Measurements from ENCODE around the gene POLE3.
"Not testable (repeated sequence)": the region's sequence is repeated elsewhere in the genome, so short reads cannot be mapped to it uniquely, and the experiment has no call there.

The POLE3 gene

DNA sequence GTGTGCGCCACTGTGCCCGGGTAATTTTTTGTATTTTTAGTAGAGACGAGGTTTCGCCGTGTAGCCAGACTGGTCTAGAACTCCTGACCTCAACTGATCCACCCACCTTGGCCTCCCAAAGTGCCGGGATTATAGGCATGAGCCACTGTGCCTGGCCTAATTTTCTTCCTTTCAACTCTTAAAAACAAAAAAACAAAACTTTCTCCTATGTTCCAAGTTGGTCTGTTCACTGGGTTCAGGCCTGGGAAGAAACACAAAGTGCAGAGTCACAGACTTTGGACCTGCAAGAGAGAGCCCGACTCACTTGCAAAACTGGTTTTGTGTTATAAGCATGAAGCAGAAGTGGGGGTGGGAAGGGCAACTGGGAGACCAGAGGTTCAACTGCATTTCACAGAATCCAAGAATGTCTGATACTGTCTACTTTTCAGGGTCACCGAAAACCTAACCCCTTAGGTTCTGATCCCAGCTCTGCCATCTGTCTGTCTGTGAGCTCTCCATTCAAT, 28.5 kb downstream of the POLE3 start (continued):
- TF ChIP-seq ZC3H10 (CRISPR knock-in tag; IDR thresholded peaks at IDR 0.05) = no peak
- TF ChIP-seq, protein P1, sequence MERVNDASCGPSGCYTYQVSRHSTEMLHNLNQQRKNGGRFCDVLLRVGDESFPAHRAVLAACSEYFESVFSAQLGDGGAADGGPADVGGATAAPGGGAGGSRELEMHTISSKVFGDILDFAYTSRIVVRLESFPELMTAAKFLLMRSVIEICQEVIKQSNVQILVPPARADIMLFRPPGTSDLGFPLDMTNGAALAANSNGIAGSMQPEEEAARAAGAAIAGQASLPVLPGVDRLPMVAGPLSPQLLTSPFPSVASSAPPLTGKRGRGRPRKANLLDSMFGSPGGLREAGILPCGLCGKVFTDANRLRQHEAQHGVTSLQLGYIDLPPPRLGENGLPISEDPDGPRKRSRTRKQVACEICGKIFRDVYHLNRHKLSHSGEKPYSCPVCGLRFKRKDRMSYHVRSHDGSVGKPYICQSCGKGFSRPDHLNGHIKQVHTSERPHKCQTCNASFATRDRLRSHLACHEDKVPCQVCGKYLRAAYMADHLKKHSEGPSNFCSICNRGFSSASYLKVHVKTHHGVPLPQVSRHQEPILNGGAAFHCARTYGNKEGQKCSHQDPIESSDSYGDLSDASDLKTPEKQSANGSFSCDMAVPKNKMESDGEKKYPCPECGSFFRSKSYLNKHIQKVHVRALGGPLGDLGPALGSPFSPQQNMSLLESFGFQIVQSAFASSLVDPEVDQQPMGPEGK (CRISPR knock-in tag; IDR thresholded peaks at IDR 0.05; ENCODE audit: borderline replicate concordance) = no peak

DNA sequence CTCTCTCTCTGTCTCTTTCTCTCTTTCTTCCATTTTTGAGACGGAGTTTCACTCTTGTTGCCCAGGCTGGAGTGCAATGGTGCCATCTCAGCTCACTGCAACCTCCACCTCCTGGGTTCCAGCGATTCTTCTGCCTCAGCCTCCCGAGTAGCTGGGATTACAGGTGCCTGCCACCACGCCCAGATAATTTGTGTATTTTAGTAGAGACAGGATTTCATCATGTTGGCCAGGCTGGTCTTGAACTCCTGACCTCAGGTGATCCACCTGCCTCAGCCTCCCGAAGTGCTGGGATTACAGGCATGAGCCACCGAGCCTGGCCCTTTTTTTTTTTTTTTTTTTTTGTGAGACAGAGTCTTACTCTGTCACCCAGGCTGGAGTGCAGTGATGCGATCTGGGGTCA, 29.0 kb downstream of the POLE3 start:
- not testable (repeated sequence) for ATAC-seq

DNA sequence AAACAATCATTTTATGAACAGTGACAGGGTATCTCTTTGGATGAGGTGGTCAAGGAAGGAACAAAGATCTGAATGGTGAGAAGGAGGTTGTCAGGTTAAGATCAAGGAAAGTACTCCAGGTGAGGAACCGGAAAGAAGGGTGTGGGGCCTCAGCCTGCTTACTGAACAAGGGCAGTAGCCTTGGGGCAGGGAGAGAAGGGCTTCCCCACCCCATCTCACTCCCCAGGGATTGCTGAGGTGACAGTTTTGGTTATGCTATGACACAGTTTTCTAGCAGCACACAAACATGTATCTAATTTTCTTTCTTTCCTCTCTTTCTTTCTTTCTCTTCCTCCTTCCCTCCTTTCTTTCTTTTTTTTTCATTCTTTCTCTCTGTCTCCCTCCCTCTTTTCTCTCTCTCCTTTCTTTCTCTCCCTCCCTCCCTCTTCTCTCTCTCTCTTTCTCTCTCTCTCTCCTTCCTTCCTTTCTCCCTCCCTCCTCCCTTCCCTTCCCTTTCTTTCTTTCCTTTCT, 29.6 kb downstream of the POLE3 start:
- TF ChIP-seq ARNTL (CRISPR knock-in tag; IDR thresholded peaks at IDR 0.05; ENCODE audit: borderline replicate concordance, low read depth) (no peak), RARB (CRISPR knock-in tag; IDR thresholded peaks at IDR 0.05) (no peak), SNAI2 (CRISPR knock-in tag; IDR thresholded peaks at IDR 0.05) (no peak)
- ATAC-seq = no peak

DNA sequence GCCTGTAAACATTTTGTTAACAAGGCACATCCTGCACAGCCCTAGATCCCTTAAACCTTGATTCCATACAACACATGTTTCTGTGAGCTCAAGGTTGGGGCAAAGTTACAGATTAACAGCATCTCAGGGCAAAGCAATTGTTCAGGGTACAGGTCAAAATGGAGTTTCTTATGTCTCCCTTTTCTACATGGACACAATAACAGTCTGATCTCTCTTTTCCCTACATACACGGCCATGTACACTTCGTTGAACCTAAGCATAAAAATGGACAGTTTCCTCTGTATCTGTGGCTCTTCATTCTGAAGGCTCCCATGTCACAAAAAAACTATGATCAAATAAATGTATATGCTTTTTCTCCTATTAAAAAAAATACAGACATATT, 30.7 kb downstream of the POLE3 start:
- ATAC-seq = not testable (repeated sequence)

DNA sequence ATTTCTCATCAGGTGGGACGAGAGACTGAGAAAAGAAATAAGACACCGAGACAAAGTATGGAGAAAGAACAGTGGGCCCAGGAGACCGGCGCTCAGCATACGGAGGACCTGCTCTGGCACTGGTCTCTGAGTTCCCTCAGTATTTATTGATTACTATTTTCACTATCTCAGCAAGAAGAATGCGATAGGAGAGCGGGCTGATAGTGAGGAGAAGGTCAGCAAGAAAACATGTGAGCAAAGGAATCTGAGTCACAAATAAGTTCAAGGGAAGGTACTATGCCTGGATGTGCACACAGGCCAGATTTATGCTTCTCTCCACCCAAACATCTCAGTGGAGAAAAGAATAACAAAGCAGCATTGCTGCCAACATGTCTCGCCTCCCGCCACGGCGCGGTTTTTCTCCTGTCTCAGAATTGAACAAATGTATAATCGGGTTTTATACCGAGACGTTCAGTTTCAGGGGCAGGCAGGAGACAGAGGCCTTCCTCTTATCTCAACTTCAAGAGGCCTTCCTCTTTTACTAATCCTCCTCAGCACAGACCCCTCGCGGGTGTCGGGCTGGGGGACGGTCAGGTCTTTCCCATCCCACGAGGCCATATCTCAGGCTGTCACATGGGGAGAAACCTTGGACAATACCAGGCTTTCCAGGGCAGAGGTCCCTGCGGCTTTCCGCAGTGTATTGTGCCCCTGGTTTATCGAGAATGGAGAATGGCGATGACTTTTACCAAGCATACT, 31.2 kb downstream of the POLE3 start:
- ATAC-seq = not testable (repeated sequence)

DNA sequence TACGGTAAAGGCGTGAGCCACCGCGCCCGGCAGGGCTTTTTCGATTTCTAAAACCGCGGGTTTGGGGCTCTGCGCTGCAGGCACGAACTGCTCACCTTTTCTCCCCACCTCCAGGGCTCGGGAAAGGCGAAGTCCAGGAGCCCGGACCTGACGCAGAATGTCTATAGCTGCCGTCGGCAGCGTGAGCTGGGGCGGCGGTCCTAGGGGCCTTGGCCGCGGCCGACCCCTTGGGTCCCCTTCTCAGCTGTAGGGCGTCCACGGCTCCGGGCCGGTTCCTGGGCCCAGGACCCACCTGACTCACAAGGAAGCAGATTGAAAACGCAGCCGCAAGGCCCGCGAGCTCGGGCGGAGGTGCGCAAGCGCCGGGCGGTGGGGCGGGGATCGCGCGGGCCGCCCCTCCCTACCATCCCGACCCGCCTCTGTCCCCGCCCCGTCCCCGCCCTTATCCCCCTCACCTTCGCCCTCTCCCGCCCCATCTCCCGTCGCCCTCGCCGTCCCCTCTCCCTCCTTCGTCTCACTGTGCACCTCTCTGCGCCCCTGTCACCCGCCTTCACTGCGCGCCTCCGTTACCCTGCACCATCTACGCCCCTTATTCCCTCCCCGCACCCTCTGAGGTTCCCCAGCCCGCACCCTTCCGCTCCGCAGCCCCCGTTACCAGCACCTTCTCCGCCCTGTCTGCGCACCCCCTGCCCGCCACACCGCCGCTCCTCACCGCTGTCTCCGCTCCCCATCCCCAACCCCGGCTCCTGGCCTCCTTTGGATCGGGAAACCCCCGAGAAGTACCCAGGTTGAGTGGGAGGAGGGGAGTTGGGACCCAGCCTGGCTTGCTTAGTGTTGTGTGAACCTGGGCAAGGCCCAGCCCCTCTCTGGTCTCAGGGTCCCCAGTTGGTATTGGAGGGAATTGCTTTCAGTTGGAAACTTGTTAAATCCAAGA, 33.6 kb downstream of the POLE3 start, which contains the start of gene HDHD3:
Gene HDHD3, minus strand, starts transcription at position 353 of the 934 bp plus-strand sequence. CDS start 2,632 bp downstream, outside the sequence.
- TF ChIP-seq ZFP3 (CRISPR knock-in tag; IDR thresholded peaks at IDR 0.05) = no peak
- TF ChIP-seq BACH2 (CRISPR knock-in tag; IDR thresholded peaks at IDR 0.05; ENCODE audit: borderline replicate concordance) = no peak
- no peak for TF ChIP-seq OSR1 (CRISPR knock-in tag; IDR thresholded peaks at IDR 0.05)
- TF ChIP-seq, protein P2, sequence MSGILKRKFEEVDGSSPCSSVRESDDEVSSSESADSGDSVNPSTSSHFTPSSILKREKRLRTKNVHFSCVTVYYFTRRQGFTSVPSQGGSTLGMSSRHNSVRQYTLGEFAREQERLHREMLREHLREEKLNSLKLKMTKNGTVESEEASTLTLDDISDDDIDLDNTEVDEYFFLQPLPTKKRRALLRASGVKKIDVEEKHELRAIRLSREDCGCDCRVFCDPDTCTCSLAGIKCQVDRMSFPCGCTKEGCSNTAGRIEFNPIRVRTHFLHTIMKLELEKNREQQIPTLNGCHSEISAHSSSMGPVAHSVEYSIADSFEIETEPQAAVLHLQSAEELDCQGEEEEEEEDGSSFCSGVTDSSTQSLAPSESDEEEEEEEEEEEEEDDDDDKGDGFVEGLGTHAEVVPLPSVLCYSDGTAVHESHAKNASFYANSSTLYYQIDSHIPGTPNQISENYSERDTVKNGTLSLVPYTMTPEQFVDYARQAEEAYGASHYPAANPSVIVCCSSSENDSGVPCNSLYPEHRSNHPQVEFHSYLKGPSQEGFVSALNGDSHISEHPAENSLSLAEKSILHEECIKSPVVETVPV (CRISPR knock-in tag; IDR thresholded peaks at IDR 0.05) = no peak
- TF ChIP-seq ARNTL (CRISPR knock-in tag; IDR thresholded peaks at IDR 0.05; ENCODE audit: borderline replicate concordance, low read depth) = no peak
- TF ChIP-seq, protein P3, sequence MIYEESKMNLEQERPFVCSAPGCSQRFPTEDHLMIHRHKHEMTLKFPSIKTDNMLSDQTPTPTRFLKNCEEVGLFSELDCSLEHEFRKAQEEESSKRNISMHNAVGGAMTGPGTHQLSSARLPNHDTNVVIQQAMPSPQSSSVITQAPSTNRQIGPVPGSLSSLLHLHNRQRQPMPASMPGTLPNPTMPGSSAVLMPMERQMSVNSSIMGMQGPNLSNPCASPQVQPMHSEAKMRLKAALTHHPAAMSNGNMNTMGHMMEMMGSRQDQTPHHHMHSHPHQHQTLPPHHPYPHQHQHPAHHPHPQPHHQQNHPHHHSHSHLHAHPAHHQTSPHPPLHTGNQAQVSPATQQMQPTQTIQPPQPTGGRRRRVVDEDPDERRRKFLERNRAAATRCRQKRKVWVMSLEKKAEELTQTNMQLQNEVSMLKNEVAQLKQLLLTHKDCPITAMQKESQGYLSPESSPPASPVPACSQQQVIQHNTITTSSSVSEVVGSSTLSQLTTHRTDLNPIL (CRISPR knock-in tag; IDR thresholded peaks at IDR 0.05; ENCODE audit: low read depth) = no peak
- no peak for TF ChIP-seq ZNF8 (CRISPR knock-in tag; IDR thresholded peaks at IDR 0.05)
- no peak for TF ChIP-seq SNAI2 (CRISPR knock-in tag; IDR thresholded peaks at IDR 0.05)
- TF ChIP-seq CSDC2 (CRISPR knock-in tag; IDR thresholded peaks at IDR 0.05) = no peak
- TF ChIP-seq RARB (CRISPR knock-in tag; IDR thresholded peaks at IDR 0.05) = no peak
- TF ChIP-seq GLIS3 (CRISPR knock-in tag; IDR thresholded peaks at IDR 0.05) = no peak
- no peak for TF ChIP-seq ISL1 (CRISPR knock-in tag; IDR thresholded peaks at IDR 0.05)
- no peak for TF ChIP-seq ZNF565 (CRISPR knock-in tag; conservative IDR thresholded peaks at IDR 0.05; ENCODE audit: low read depth)
- TF ChIP-seq ZC3H10 (CRISPR knock-in tag; IDR thresholded peaks at IDR 0.05) = no peak
- TF ChIP-seq, protein P4, sequence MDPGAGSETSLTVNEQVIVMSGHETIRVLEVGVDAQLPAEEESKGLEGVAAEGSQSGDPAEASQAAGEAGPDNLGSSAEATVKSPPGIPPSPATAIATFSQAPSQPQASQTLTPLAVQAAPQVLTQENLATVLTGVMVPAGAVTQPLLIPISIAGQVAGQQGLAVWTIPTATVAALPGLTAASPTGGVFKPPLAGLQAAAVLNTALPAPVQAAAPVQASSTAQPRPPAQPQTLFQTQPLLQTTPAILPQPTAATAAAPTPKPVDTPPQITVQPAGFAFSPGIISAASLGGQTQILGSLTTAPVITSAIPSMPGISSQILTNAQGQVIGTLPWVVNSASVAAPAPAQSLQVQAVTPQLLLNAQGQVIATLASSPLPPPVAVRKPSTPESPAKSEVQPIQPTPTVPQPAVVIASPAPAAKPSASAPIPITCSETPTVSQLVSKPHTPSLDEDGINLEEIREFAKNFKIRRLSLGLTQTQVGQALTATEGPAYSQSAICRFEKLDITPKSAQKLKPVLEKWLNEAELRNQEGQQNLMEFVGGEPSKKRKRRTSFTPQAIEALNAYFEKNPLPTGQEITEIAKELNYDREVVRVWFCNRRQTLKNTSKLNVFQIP (CRISPR knock-in tag; IDR thresholded peaks at IDR 0.05; ENCODE audit: borderline replicate concordance, low read depth) = no peak
- TF ChIP-seq ZFP30 (CRISPR knock-in tag; IDR thresholded peaks at IDR 0.05) = no peak
- TF ChIP-seq, protein P5, sequence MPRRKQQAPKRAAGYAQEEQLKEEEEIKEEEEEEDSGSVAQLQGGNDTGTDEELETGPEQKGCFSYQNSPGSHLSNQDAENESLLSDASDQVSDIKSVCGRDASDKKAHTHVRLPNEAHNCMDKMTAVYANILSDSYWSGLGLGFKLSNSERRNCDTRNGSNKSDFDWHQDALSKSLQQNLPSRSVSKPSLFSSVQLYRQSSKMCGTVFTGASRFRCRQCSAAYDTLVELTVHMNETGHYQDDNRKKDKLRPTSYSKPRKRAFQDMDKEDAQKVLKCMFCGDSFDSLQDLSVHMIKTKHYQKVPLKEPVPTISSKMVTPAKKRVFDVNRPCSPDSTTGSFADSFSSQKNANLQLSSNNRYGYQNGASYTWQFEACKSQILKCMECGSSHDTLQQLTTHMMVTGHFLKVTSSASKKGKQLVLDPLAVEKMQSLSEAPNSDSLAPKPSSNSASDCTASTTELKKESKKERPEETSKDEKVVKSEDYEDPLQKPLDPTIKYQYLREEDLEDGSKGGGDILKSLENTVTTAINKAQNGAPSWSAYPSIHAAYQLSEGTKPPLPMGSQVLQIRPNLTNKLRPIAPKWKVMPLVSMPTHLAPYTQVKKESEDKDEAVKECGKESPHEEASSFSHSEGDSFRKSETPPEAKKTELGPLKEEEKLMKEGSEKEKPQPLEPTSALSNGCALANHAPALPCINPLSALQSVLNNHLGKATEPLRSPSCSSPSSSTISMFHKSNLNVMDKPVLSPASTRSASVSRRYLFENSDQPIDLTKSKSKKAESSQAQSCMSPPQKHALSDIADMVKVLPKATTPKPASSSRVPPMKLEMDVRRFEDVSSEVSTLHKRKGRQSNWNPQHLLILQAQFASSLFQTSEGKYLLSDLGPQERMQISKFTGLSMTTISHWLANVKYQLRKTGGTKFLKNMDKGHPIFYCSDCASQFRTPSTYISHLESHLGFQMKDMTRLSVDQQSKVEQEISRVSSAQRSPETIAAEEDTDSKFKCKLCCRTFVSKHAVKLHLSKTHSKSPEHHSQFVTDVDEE (CRISPR knock-in tag; IDR thresholded peaks at IDR 0.05) = no peak
- TF ChIP-seq ZNF70 (CRISPR knock-in tag; IDR thresholded peaks at IDR 0.05) = no peak
- TF ChIP-seq ESRRG (CRISPR knock-in tag; IDR thresholded peaks at IDR 0.05) = no peak
- peak; percentile 96 for ATAC-seq

All from SK-N-SH treated with all-trans-retinoic acid at 6 μM for 48 hours (cell line).